Panc1 (cell line): ENCODE data around the gene OAT. TPM values are rescaled to one million over a fixed set of nuclear protein-coding genes. Genes with fewer than 3 reads are reported as not detected.

Experiments used
- ATAC-seq: fragments of 200-7000 bp; cut with Tn5 transposase; 2 replicates; pipeline ENCODE4 v1.9.1; 2020; ENCODE audit warnings: mild to moderate bottlenecking, moderate library complexity
- BruUV-seq: library from RNA; stranded (reverse); fragments of 400-500 nt; replicated peaks from 2 replicates; lab custom pipeline; 2021; lab: Mats Ljungman, UMichigan
- CTCF ChIA-PET: fragments of 300-600 bp; sonication (Branson Sonifier 250); formaldehyde crosslinking; loops from one replicate; lab custom pipeline; 2022; ENCODE audit warnings: antibody characterized with exemption; lab: Charles Lee
- POLR2A ChIA-PET: fragments of 300-600 bp; sonication (Branson Sonifier 250); formaldehyde crosslinking; loops from one replicate; lab custom pipeline; 2022; ENCODE audit warnings: antibody characterized with exemption; lab: Charles Lee
- DNase-seq: peaks from one replicate; pipeline ENCODE4 v3.0.0-alpha.2; 2010; ENCODE audit warnings: low read depth, low spot score
- H3K27ac ChIP-seq: 2 replicates; pipeline ENCODE4 v1.5.1; 2011; ENCODE audit warnings: mild to moderate bottlenecking, low read length, inconsistent platforms
- H3K27me3 ChIP-seq: fragments of 200-500 bp; sonication (Bioruptor generic); 2 replicates; pipeline ENCODE4 v1.6.0; 2014; ENCODE audit warnings: low read length, inconsistent platforms; ENCODE audit not compliant: control insufficient read depth, insufficient read depth
- H3K36me3 ChIP-seq: fragments of 200-500 bp; sonication (Bioruptor generic); 2 replicates; pipeline ENCODE4 v1.5.1; 2014; ENCODE audit warnings: inconsistent platforms, mild to moderate bottlenecking, low read length, moderate library complexity; ENCODE audit not compliant: control insufficient read depth, insufficient read depth
- H3K4me1 ChIP-seq: 2 replicates; pipeline ENCODE4 v1.5.1; 2011; ENCODE audit warnings: inconsistent platforms, mild to moderate bottlenecking, low read length, moderate library complexity; ENCODE audit not compliant: control insufficient read depth, insufficient read depth
- H3K4me3 ChIP-seq, 2 experiments: 2 replicates each; pipeline ENCODE4 v1.5.1; 2011 to 2012; ENCODE audit warnings: low read depth in 2 of 2, low read length in 2 of 2, mild to moderate bottlenecking in 2 of 2, inconsistent platforms in 1 of 2, moderate library complexity in 1 of 2
- H3K9me3 ChIP-seq: fragments of 200-500 bp; sonication (Bioruptor generic); 2 replicates; pipeline ENCODE4 v1.5.1; 2014; ENCODE audit warnings: low read depth, mild to moderate bottlenecking, inconsistent platforms, low read length, moderate library complexity; ENCODE audit not compliant: control insufficient read depth, insufficient read depth
- CTCF ChIP-seq: fragments of 450-650 bp; IDR thresholded peaks from 2 replicates; pipeline ENCODE4 v1.5.1; 2017; ENCODE audit warnings: mild to moderate bottlenecking
- POLR2AphosphoS5 ChIP-seq: IDR thresholded peaks from 2 replicates; pipeline ENCODE4 v1.6.1; 2012; ENCODE audit warnings: mild to moderate bottlenecking, low read depth, low read length, moderate library complexity
- SIN3A ChIP-seq: IDR thresholded peaks from 2 replicates; pipeline ENCODE4 v1.6.1; 2012; ENCODE audit warnings: low read depth, mild to moderate bottlenecking, low read length, moderate library complexity, borderline replicate concordance; ENCODE audit not compliant: insufficient read depth
- TCF7L2 ChIP-seq: IDR thresholded peaks from 2 replicates; pipeline ENCODE4 v1.6.1; 2011; ENCODE audit warnings: mild to moderate bottlenecking, low read depth, low read length, inconsistent platforms
- in situ Hi-C: cut with HindIII; loops from 2 replicates; pipeline ENCODE4 v1.10.0; 2016; ENCODE audit warnings: low sequenced_read_pairs, low pct_unique_long_range_greater_than_20kb
- intact Hi-C: fragments of 100-400 bp; cut with micrococcal nuclease; formaldehyde crosslinking; loops from one replicate; pipeline ENCODE4 v1.10.0; 2022; ENCODE audit not compliant: unreplicated experiment
- total RNA-seq: library from RNA; stranded (reverse); gene quantifications from one replicate; pipeline ENCODE4 v1.2.1, GENCODE V29; 2021; ENCODE audit not compliant: unreplicated experiment
- TF ChIP-seq, protein P1 (sequence below), 2 experiments: IDR thresholded peaks; 2 replicates each; pipeline ENCODE4 v1.6.1; 2011 to 2012; ENCODE audit warnings: low read depth in 2 of 2, control low read depth in 1 of 2, low read length in 1 of 2, mild to moderate bottlenecking in 1 of 2, moderate library complexity in 1 of 2; ENCODE audit not compliant: insufficient read depth in 1 of 2

Gene OAT
- total RNA-seq, 1 experiment from 2014 or later = 166 TPM

GRCh38 chr10:124461642-124462347 lies 43.1 kb upstream of the OAT start, which contains the start of gene LHPP:
Gene LHPP, plus strand, starts transcription at chr10:124461823. Its CDS starts 40 bp downstream, at chr10:124461863.
- Histone ChIP-seq H3K36me3 (no peaks in the 10 kb centered on the region), H3K9me3 (no peaks in the 10 kb centered on the region), H3K27ac (peak within 1 kb of the TSS; percentile 74), H3K27me3 (0 out of 2 replicates have a peak, but pooled peaks cover under 1% of the 10 kb centered on the region), H3K4me1 (peaks cover 4% of the 10 kb centered on the region; the same call in 1 of the 2 replicates), H3K4me3 (peak within 1 kb of the TSS; percentile 61 to 73)
- TF ChIP-seq, protein P1, sequence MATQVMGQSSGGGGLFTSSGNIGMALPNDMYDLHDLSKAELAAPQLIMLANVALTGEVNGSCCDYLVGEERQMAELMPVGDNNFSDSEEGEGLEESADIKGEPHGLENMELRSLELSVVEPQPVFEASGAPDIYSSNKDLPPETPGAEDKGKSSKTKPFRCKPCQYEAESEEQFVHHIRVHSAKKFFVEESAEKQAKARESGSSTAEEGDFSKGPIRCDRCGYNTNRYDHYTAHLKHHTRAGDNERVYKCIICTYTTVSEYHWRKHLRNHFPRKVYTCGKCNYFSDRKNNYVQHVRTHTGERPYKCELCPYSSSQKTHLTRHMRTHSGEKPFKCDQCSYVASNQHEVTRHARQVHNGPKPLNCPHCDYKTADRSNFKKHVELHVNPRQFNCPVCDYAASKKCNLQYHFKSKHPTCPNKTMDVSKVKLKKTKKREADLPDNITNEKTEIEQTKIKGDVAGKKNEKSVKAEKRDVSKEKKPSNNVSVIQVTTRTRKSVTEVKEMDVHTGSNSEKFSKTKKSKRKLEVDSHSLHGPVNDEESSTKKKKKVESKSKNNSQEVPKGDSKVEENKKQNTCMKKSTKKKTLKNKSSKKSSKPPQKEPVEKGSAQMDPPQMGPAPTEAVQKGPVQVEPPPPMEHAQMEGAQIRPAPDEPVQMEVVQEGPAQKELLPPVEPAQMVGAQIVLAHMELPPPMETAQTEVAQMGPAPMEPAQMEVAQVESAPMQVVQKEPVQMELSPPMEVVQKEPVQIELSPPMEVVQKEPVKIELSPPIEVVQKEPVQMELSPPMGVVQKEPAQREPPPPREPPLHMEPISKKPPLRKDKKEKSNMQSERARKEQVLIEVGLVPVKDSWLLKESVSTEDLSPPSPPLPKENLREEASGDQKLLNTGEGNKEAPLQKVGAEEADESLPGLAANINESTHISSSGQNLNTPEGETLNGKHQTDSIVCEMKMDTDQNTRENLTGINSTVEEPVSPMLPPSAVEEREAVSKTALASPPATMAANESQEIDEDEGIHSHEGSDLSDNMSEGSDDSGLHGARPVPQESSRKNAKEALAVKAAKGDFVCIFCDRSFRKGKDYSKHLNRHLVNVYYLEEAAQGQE (IDR thresholded peaks at IDR 0.05; ENCODE audit: insufficient read depth in 1 of 2, low read depth in 2 of 2, low read length in 1 of 2) = 0 out of 4 replicates have a peak, but pooled peaks of 1 of the 2 experiments have one; percentile 46
- no peak for TF ChIP-seq TCF7L2
- TF ChIP-seq POLR2AphosphoS5 = peak; percentile 69
- peak; percentile 53; the same call in 1 of the 2 replicates for TF ChIP-seq SIN3A
- peak; percentile 99 for ATAC-seq
- POLR2A ChIA-PET = interaction anchor here (0.6 kb wide), 4 partner anchors 9 to 458 kb away, joined by 3 to 8 read pairs (median 5); no protein-coding TSS in a partner anchor
- peak; percentile 43 for DNase-seq
- in situ Hi-C loops (no loop called here), intact Hi-C loops (no loop called here)
- CTCF ChIA-PET = interaction anchor here (0.6 to 0.7 kb wide), 2 partner anchors 40 to 78 kb away, joined by 3 read pairs; no protein-coding TSS in a partner anchor
- no TSS peak for BruUV-seq

DNA sequence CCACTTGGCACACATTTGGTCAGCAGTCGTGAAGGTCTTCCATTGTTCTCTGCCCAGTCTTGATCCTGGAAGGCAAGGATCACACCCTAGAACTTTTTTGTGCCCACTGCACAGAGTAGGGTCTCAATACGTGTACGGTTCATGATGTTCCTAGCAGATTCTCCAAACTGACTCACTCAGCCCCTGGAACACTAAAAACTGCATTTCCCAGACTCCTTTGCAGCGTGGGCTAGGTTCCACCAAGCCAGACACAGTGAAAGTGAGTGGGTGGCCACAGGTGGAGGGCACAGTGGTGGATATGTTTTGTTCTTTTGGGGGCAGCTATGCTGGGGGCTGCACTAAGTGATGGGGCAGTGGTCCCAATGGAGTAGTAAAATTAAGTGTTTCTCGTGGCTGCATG lies 41.4 kb upstream of the OAT start:
- TF ChIP-seq CTCF = no peak
- TF ChIP-seq, protein P1 (IDR thresholded peaks at IDR 0.05; ENCODE audit: insufficient read depth in 1 of 2, low read depth in 2 of 2, low read length in 1 of 2) = no peak
- TF ChIP-seq POLR2AphosphoS5 = no peak
- no peak for TF ChIP-seq SIN3A
- TF ChIP-seq TCF7L2 = no peak
- BruUV-seq = no TSS peak
- ATAC-seq (no peak), DNase-seq (no peak)
- H3K4me3 ChIP-seq = no peak overlapping the region
- H3K27ac ChIP-seq = no peak overlapping the region
- intact Hi-C loops = no loop called here
- peaks cover 4% of the 10 kb centered on the region; the same call in 1 of the 2 replicates for H3K4me1 ChIP-seq
- no peaks in the 10 kb centered on the region for H3K36me3 ChIP-seq
- CTCF ChIA-PET = interaction anchor here (0.6 kb wide), 1 partner anchor 64 kb away, joined by 3 read pairs; no protein-coding TSS in a partner anchor
- in situ Hi-C loops = no loop called here
- peaks cover 11% of the 10 kb centered on the region for H3K27me3 ChIP-seq
- H3K9me3 ChIP-seq = no peaks in the 10 kb centered on the region
- POLR2A ChIA-PET = no interaction called here
